ENCODE data around the gene LRMDA.

Gene LRMDA

GRCh38 chr10:75868574-75868973 lies 437.1 kb downstream of the LRMDA start:
- no peak for DNase-seq (ENCODE audit: low read depth)
- H3K4me3 ChIP-seq (ENCODE audit: low read depth, low read length), result no peak overlapping the region
- no peak for TF ChIP-seq CTCF (conservative IDR thresholded peaks at IDR 0.05; ENCODE audit: low read depth, low read length)

GRCh38 chr10:75870039-75870645 lies 438.7 kb downstream of the LRMDA start:
- DNase-seq (ENCODE audit: low read depth), result no peak
- TF ChIP-seq CTCF (conservative IDR thresholded peaks at IDR 0.05; ENCODE audit: low read depth, low read length), result no peak
- no peak overlapping the region for H3K4me3 ChIP-seq (ENCODE audit: low read depth, low read length)

GRCh38 chr10:75875740-75876139 lies 444.3 kb downstream of the LRMDA start:
- TF ChIP-seq CTCF (conservative IDR thresholded peaks at IDR 0.05; ENCODE audit: low read depth, low read length), result no peak
- DNase-seq (ENCODE audit: low read depth), result no peak
- H3K4me3 ChIP-seq (ENCODE audit: low read depth, low read length), result no peak overlapping the region

- no peak overlapping the region for H3K4me3 ChIP-seq (ENCODE audit: low read depth, low read length)
- DNase-seq (ENCODE audit: low read depth), result no peak
- no peak for TF ChIP-seq CTCF (conservative IDR thresholded peaks at IDR 0.05; ENCODE audit: low read depth, low read length)
Measured at GRCh38 chr10:75876710-75877109, 445.3 kb downstream of the LRMDA start.

GRCh38 chr10:75877877-75878276 lies 446.5 kb downstream of the LRMDA start:
- no peak for TF ChIP-seq CTCF (conservative IDR thresholded peaks at IDR 0.05; ENCODE audit: low read depth, low read length)
- no peak for DNase-seq (ENCODE audit: low read depth)
- no peak overlapping the region for H3K4me3 ChIP-seq (ENCODE audit: low read depth, low read length)

GRCh38 chr10:75878586-75878985 lies 447.2 kb downstream of the LRMDA start:
- DNase-seq (ENCODE audit: low read depth), result no peak
- H3K4me3 ChIP-seq (ENCODE audit: low read depth, low read length), result no peak overlapping the region
- no peak for TF ChIP-seq CTCF (conservative IDR thresholded peaks at IDR 0.05; ENCODE audit: low read depth, low read length)

- no peak overlapping the region for H3K4me3 ChIP-seq (ENCODE audit: low read depth, low read length)
- no peak for DNase-seq (ENCODE audit: low read depth)
- no peak for TF ChIP-seq CTCF (conservative IDR thresholded peaks at IDR 0.05; ENCODE audit: low read depth, low read length)
Measured at GRCh38 chr10:75880031-75880775, 448.8 kb downstream of the LRMDA start.
